HG03432 (cell line): Measurements from ENCODE around the gene PRKG1.
"Not testable (repeated sequence)": the region's sequence is repeated elsewhere in the genome, so short reads cannot be mapped to it uniquely, and the experiment has no call there.

Experiments used
- ATAC-seq: cut with Tn5 transposase; IDR thresholded peaks from one replicate; pipeline ENCODE4 v1.9.1; 2021; ENCODE audit warnings: mild to moderate bottlenecking, moderate library complexity; ENCODE audit not compliant: unreplicated experiment

PRKG1 gene

GRCh38 chr10:51683031-51683691, 608.9 kb downstream of the PRKG1 start:
- ATAC-seq, result no peak

- ATAC-seq, result no peak
Measured at GRCh38 chr10:51685768-51686167, 611.5 kb downstream of the PRKG1 start.

GRCh38 chr10:51687296-51687695, 613.0 kb downstream of the PRKG1 start:
- no peak for ATAC-seq

GRCh38 chr10:51688826-51689225, 614.5 kb downstream of the PRKG1 start:
- ATAC-seq, result not testable (repeated sequence)

- no peak for ATAC-seq
Measured at GRCh38 chr10:51689536-51689935, 615.2 kb downstream of the PRKG1 start.

- no peak for ATAC-seq
Measured at GRCh38 chr10:51691135-51691534, 616.8 kb downstream of the PRKG1 start.

- ATAC-seq, result no peak
Measured at GRCh38 chr10:51694086-51694768, 619.9 kb downstream of the PRKG1 start.

GRCh38 chr10:51696251-51696650, 622.0 kb downstream of the PRKG1 start:
- ATAC-seq, result no peak

GRCh38 chr10:51698473-51699063, 624.3 kb downstream of the PRKG1 start:
- no peak for ATAC-seq

GRCh38 chr10:51699145-51699474, 624.8 kb downstream of the PRKG1 start:
- peak; percentile 34 for ATAC-seq

- peak; percentile 95 for ATAC-seq
Measured at GRCh38 chr10:51699475-51700227, 625.4 kb downstream of the PRKG1 start, which contains the start of gene CSTF2T. TSS of gene CSTF2T (minus strand) at chr10:51699595. CDS start at chr10:51699549, 46 bp downstream.

- ATAC-seq, result no peak
Measured at GRCh38 chr10:51700228-51700817, 626.0 kb downstream of the PRKG1 start.

GRCh38 chr10:51705774-51706173, 631.5 kb downstream of the PRKG1 start:
- ATAC-seq, result no peak

GRCh38 chr10:51706225-51706624, 631.9 kb downstream of the PRKG1 start:
- no peak for ATAC-seq

GRCh38 chr10:51707392-51707791, 633.1 kb downstream of the PRKG1 start:
- no peak for ATAC-seq

- ATAC-seq, result no peak
Measured at GRCh38 chr10:51707821-51708424, 633.6 kb downstream of the PRKG1 start.

GRCh38 chr10:51708609-51709008, 634.3 kb downstream of the PRKG1 start:
- ATAC-seq, result no peak

- ATAC-seq, result no peak
Measured at GRCh38 chr10:51709324-51709972, 635.2 kb downstream of the PRKG1 start.

GRCh38 chr10:51711519-51711891, 637.2 kb downstream of the PRKG1 start:
- no peak for ATAC-seq

- no peak for ATAC-seq
Measured at GRCh38 chr10:51716981-51717380, 642.7 kb downstream of the PRKG1 start.
